Testis (tissue), 3 donors: ENCODE results near the gene DLX5. TPM values are rescaled to one million over a fixed set of nuclear protein-coding genes. Genes with fewer than 3 reads are reported as not detected.

Source experiments
- DNase-seq: peaks from one replicate; pipeline ENCODE4 v3.0.0-alpha.2; 2019
- H3K27ac ChIP-seq, 2 donors: fragments of 200-600 bp; sonication (generic); one replicate each; pipeline ENCODE4 v1.5.1; 2019
- H3K27me3 ChIP-seq: fragments of 200-600 bp; sonication (generic); one replicate; pipeline ENCODE4 v1.5.1; 2019
- H3K36me3 ChIP-seq: fragments of 200-600 bp; sonication (generic); one replicate; pipeline ENCODE4 v1.5.1; 2017; ENCODE audit warnings: low read depth; ENCODE audit errors: missing control alignments
- H3K4me1 ChIP-seq: fragments of 200-600 bp; sonication (generic); one replicate; pipeline ENCODE4 v1.5.1; 2019
- H3K4me3 ChIP-seq, 2 donors: fragments of 200-600 bp; sonication (generic); one replicate each; pipeline ENCODE4 v1.5.1; 2017 to 2019
- H3K9me3 ChIP-seq: fragments of 200-600 bp; sonication (generic); one replicate; pipeline ENCODE4 v1.5.1; 2017
- CTCF ChIP-seq, 3 experiments: fragments of 450-650 bp in 2 of 3; fragments of 200-600 bp in 1 of 3; sonication (generic) in 1 of 3; IDR thresholded peaks; one replicate each; pipeline ENCODE4 v1.5.1; 2016 to 2019; ENCODE audit warnings: antibody characterized with exemption in 3 of 3, mild to moderate bottlenecking in 2 of 3, moderate library complexity in 1 of 3
- POLR2A ChIP-seq: fragments of 450-650 bp; IDR thresholded peaks from one replicate; pipeline ENCODE4 v1.6.1; 2017; ENCODE audit warnings: antibody characterized with exemption, mild to moderate bottlenecking, moderate library complexity
- WGBS, 2 donors: methylation state at CpG; one replicate each; pipeline ENCODE4 v1.1.5; 2018; 5-methylcytosine and 5-hydroxymethylcytosine counted together
- intact Hi-C: fragments of 100-400 bp; cut with DNase I; formaldehyde crosslinking; loops from one replicate; pipeline ENCODE4 v1.15.1; 2023; ENCODE audit warnings: low total_unique reads
- polyA plus RNA-seq: library from polyadenylated mRNA; stranded (reverse); fragments of 350-450 nt; fragmentation: Illumina TruSeq; extraction: RNeasy Lipid Tissue Mini Kit (QIAGEN cat#74804); gene quantifications from one replicate; pipeline ENCODE4 v1.2.3, GENCODE V29; 2014; ENCODE audit warnings: low read depth, low replicate concordance; ENCODE audit not compliant: insufficient read depth
- total RNA-seq, 2 donors: library from RNA; depleted of rRNA; stranded (reverse); fragments of >200 nt; gene quantifications; one replicate each; pipeline ENCODE4 v1.2.3, GENCODE V29; 2016

DLX5 gene
- total and polyA plus RNA-seq, 3 donors from 2014 or later: 1.3 to 2.6 (median 2.3) TPM

GRCh38 chr7:97004247-97005182, 20.1 kb downstream of the DLX5 start:
- WGBS, 2 donors: 7 to 10% methylated on average over 20 of the region's 20 CpGs
- Histone ChIP-seq H3K36me3 (no peaks in the 10 kb centered on the region), H3K4me3 (peak overlapping the region; percentile 39 to 53), H3K27me3 (peaks cover 7% of the 10 kb centered on the region), H3K9me3 (no peaks in the 10 kb centered on the region), H3K27ac (peak overlapping the region in 1 of 2 donors; percentile 53), H3K4me1 (peaks cover 3% of the 10 kb centered on the region)
- intact Hi-C loops: no loop called here
- TF ChIP-seq POLR2A (no peak), CTCF (IDR thresholded peaks at IDR 0.05) (no peak)
- DNase-seq: no peak

GRCh38 chr7:97003262-97004246, 21.1 kb downstream of the DLX5 start:
- DNase-seq: no peak
- peaks cover 7% of the 10 kb centered on the region for H3K27me3 ChIP-seq

GRCh38 chr7:97002555-97003261, 21.9 kb downstream of the DLX5 start:
- no peak for TF ChIP-seq POLR2A
- no peak for TF ChIP-seq CTCF (IDR thresholded peaks at IDR 0.05)
- WGBS, 2 donors: 16 to 19% methylated on average over 22 of the region's 22 CpGs
- Histone ChIP-seq H3K36me3 (no peaks in the 10 kb centered on the region), H3K27ac (no peak overlapping the region), H3K4me3 (peak overlapping the region in 1 of 2 donors; percentile 31), H3K9me3 (no peaks in the 10 kb centered on the region), H3K27me3 (peaks cover 7% of the 10 kb centered on the region), H3K4me1 (peaks cover 3% of the 10 kb centered on the region)
- intact Hi-C loops: no loop called here
- DNase-seq: no peak

More at GRCh38 chr7:97003262-97004246, 21.1 kb downstream of the DLX5 start:
- TF ChIP-seq POLR2A: no peak
- no peak for TF ChIP-seq CTCF (IDR thresholded peaks at IDR 0.05)
- H3K4me3 ChIP-seq: peak overlapping the region in 1 of 2 donors; percentile 31
- H3K27ac ChIP-seq: no peak overlapping the region
- H3K9me3 ChIP-seq: no peaks in the 10 kb centered on the region
- WGBS, 2 donors: 8 to 15% methylated on average over 45 to 49 of the region's 49 CpGs
- H3K4me1 ChIP-seq: peaks cover 3% of the 10 kb centered on the region
- intact Hi-C loops: no loop called here
- H3K36me3 ChIP-seq: no peaks in the 10 kb centered on the region

GRCh38 chr7:97001656-97002554, 22.7 kb downstream of the DLX5 start:
- intact Hi-C loops: no loop called here
- no peak for DNase-seq
- Histone ChIP-seq H3K9me3 (no peaks in the 10 kb centered on the region), H3K4me3 (no peak overlapping the region), H3K27ac (no peak overlapping the region), H3K27me3 (peaks cover 7% of the 10 kb centered on the region), H3K4me1 (peaks cover under 1% of the 10 kb centered on the region), H3K36me3 (no peaks in the 10 kb centered on the region)
- WGBS, 2 donors: 28 to 35% methylated on average over 27 to 39 of the region's 39 CpGs
- TF ChIP-seq POLR2A: no peak
- no peak for TF ChIP-seq CTCF (IDR thresholded peaks at IDR 0.05)
